A673 (cell line): ENCODE results near the gene PTMS. TPM values are rescaled to one million over a fixed set of nuclear protein-coding genes. Genes with fewer than 3 reads are reported as not detected.

ENCODE experiments used
- BruUV-seq: library from RNA; stranded (reverse); fragments of 400-500 nt; replicated peaks from 2 replicates; lab custom pipeline; 2021; lab: Mats Ljungman, UMichigan
- CTCF ChIA-PET: fragments of 300-600 bp; sonication (Branson Sonifier 250); formaldehyde crosslinking; loops from one replicate; lab custom pipeline; 2022; ENCODE audit warnings: antibody characterized with exemption; lab: Charles Lee
- POLR2A ChIA-PET: fragments of 300-600 bp; sonication (Branson Sonifier 250); formaldehyde crosslinking; loops from one replicate; lab custom pipeline; 2022; ENCODE audit warnings: antibody characterized with exemption; ENCODE audit not compliant: low non-redundant PET; lab: Charles Lee
- DNase-seq: peaks from one replicate; pipeline ENCODE4 v3.0.0-alpha.2; 2015; ENCODE audit warnings: low spot score
- H3K27ac ChIP-seq: fragments of 200-600 bp; sonication (generic); 2 replicates; pipeline ENCODE4 v1.5.1; 2016; ENCODE audit warnings: mixed run types, low read depth, mild to moderate bottlenecking, mixed read lengths, antibody characterized with exemption, low read length; ENCODE audit not compliant: poor library complexity, severe bottlenecking
- H3K27me3 ChIP-seq: fragments of 200-600 bp; sonication (generic); replicated peaks from 2 replicates; pipeline ENCODE4 v1.6.1; 2017; ENCODE audit warnings: mixed run types, low read depth, mild to moderate bottlenecking, mixed read lengths, antibody characterized with exemption, low read length; ENCODE audit not compliant: insufficient read depth, poor library complexity
- H3K36me3 ChIP-seq: fragments of 200-600 bp; sonication (generic); 2 replicates; pipeline ENCODE4 v1.6.1; 2016; ENCODE audit warnings: mixed run types, mild to moderate bottlenecking, mixed read lengths, antibody characterized with exemption, low read length; ENCODE audit not compliant: insufficient read depth, poor library complexity, severe bottlenecking
- H3K4me1 ChIP-seq: fragments of 200-600 bp; sonication (generic); 2 replicates; pipeline ENCODE4 v1.6.1; 2017; ENCODE audit warnings: mixed run types, mild to moderate bottlenecking, mixed read lengths, antibody characterized with exemption, low read length; ENCODE audit not compliant: insufficient read depth, poor library complexity, severe bottlenecking
- H3K4me3 ChIP-seq: fragments of 200-600 bp; sonication (generic); 2 replicates; pipeline ENCODE4 v1.5.1; 2016; ENCODE audit warnings: low read depth, mixed run types, mild to moderate bottlenecking, mixed read lengths, low read length; ENCODE audit not compliant: poor library complexity, severe bottlenecking
- H3K9me3 ChIP-seq: fragments of 200-600 bp; sonication (generic); 2 replicates; pipeline ENCODE4 v1.6.1; 2016; ENCODE audit warnings: mixed run types, low read depth, mild to moderate bottlenecking, mixed read lengths, antibody characterized with exemption, low read length; ENCODE audit not compliant: poor library complexity, severe bottlenecking
- EZH2 ChIP-seq: fragments of 200-600 bp; sonication (generic); IDR thresholded peaks from 2 replicates; pipeline ENCODE4 v1.6.1; 2017; ENCODE audit warnings: borderline replicate concordance, low read depth, mild to moderate bottlenecking, mixed read lengths, antibody characterized with exemption, low read length; ENCODE audit not compliant: poor library complexity, severe bottlenecking
- intact Hi-C: fragments of 100-400 bp; cut with micrococcal nuclease; formaldehyde crosslinking; loops from one replicate; pipeline ENCODE4 v1.10.0; 2022; ENCODE audit not compliant: unreplicated experiment
- total RNA-seq: library from RNA; stranded (reverse); gene quantifications from 2 replicates; pipeline ENCODE4 v1.2.3, GENCODE V29; 2021
- TF ChIP-seq, protein P1 (sequence below): fragments of 300-800, 200-600 bp; sonication (generic); conservative IDR thresholded peaks from 2 replicates; pipeline ENCODE4 v1.5.1; 2017; ENCODE audit warnings: low read depth, mild to moderate bottlenecking, antibody characterized with exemption, low read length, moderate library complexity, mixed read lengths

The PTMS gene
- total RNA-seq, 1 experiment from 2014 or later = 620 TPM

DNA sequence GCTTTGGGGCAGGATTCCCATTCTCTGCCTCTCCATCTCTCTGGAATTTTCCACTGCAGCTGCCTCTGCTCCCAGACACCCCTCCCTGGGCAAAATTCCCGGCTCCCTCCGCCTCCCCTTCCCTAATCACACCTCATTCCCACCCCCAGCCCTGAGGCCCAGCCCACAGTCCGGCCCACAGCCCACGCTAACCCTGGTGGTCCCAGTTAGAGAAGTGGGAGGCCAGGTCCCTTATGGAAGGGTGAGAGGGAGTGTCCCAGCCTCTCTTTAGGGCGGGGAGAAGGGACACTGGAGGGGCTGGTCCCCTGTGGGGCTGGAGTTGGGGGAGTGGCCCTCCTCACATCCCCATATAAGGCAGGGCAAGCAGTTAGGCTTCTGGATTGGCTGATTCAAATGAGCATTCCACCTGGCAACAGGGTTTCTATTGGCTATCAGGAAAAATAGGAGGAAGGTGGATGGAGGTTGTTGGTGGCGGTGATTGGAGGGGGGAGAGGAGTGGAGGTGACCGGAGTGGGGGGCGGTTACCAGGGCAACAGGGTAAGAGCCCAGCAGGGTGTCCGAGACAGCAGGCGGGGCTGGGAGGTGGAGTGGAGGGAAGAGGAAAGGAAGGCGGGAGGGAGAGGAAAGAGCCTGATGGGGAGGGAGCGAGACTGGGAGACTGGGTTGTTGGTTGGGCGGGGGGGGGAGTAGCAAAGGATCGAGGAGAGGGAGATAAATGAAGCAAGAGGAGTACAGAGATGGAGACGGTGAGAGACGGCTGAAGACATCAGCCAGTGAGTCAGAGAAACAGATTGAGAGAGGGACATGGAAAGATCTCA is 1.9 kb upstream of the PTMS start:
- TF ChIP-seq, protein P1, sequence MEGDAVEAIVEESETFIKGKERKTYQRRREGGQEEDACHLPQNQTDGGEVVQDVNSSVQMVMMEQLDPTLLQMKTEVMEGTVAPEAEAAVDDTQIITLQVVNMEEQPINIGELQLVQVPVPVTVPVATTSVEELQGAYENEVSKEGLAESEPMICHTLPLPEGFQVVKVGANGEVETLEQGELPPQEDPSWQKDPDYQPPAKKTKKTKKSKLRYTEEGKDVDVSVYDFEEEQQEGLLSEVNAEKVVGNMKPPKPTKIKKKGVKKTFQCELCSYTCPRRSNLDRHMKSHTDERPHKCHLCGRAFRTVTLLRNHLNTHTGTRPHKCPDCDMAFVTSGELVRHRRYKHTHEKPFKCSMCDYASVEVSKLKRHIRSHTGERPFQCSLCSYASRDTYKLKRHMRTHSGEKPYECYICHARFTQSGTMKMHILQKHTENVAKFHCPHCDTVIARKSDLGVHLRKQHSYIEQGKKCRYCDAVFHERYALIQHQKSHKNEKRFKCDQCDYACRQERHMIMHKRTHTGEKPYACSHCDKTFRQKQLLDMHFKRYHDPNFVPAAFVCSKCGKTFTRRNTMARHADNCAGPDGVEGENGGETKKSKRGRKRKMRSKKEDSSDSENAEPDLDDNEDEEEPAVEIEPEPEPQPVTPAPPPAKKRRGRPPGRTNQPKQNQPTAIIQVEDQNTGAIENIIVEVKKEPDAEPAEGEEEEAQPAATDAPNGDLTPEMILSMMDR = no peak
- TF ChIP-seq EZH2 = no peak
- intact Hi-C loops = loop anchor here (1.0 to 10.0 kb wide), 2 partner anchors 40 to 201 kb away; partner anchors contain the start of gene COPS7A
- BruUV-seq = no TSS peak
- Histone ChIP-seq H3K27ac (peak overlapping the region; percentile 89), H3K36me3 (peaks cover under 1% of the 10 kb centered on the region), H3K4me1 (peaks cover 36% of the 10 kb centered on the region), H3K4me3 (peak overlapping the region; percentile 97), H3K27me3 (no peaks in the 10 kb centered on the region), H3K9me3 (no peaks in the 10 kb centered on the region)
- DNase-seq = peak; percentile 100
- POLR2A ChIA-PET = no interaction called here
- CTCF ChIA-PET = interaction anchor here (0.7 kb wide), 1 partner anchor 11 kb away, joined by 3 read pairs; the partner anchor contains the start of gene MLF2

DNA sequence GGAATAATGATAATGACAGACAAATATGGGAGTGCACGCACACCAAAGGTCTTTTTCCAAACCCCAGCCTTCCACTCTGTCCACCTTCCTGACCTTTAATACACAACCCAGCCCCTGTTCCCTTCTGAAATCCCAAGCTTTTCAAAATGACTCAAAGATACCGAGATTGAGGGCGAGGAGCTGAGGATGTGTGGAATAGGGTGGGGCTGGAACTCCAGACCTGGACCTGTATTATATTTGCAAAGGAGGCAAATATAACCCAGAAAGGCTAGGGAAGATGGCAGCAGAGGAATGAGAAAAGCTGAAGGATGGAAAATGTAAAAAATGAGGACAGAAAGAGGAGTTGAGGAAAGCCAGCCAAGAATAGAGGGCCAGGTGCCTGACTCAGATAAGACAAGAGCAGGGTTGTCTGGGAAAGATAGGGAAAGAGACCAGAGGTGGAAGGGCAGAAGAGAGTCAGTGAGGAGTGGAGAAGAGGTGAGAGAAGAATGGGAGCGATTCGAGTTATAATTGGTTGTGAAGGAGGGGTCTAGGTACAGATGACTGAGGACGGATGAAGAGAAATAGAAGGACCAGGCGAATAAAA is 1.0 kb upstream of the PTMS start:
- peak overlapping the region; percentile 97 for H3K4me3 ChIP-seq
- ChIA-PET POLR2A (interaction anchor here (0.6 to 1.2 kb wide), 2 partner anchors 12 to 35 kb away, joined by 3 to 6 read pairs; partner anchors contain the start of gene MLF2), CTCF (interaction anchor here (2.0 kb wide), 1 partner anchor 12 kb away, joined by 21 read pairs; the partner anchor contains the start of gene MLF2)
- H3K4me1 ChIP-seq = peaks cover 40% of the 10 kb centered on the region
- H3K27ac ChIP-seq = peak overlapping the region; percentile 88
- TF ChIP-seq, protein P1 = no peak
- TF ChIP-seq EZH2 = no peak
- H3K9me3 ChIP-seq = no peaks in the 10 kb centered on the region
- peaks cover 10% of the 10 kb centered on the region for H3K36me3 ChIP-seq
- no TSS peak for BruUV-seq
- DNase-seq = no peak
- H3K27me3 ChIP-seq = no peaks in the 10 kb centered on the region
- intact Hi-C loops = loop anchor here (5.0 to 10.0 kb wide), 2 partner anchors 62 to 200 kb away; partner anchors contain the start of gene P3H3

DNA sequence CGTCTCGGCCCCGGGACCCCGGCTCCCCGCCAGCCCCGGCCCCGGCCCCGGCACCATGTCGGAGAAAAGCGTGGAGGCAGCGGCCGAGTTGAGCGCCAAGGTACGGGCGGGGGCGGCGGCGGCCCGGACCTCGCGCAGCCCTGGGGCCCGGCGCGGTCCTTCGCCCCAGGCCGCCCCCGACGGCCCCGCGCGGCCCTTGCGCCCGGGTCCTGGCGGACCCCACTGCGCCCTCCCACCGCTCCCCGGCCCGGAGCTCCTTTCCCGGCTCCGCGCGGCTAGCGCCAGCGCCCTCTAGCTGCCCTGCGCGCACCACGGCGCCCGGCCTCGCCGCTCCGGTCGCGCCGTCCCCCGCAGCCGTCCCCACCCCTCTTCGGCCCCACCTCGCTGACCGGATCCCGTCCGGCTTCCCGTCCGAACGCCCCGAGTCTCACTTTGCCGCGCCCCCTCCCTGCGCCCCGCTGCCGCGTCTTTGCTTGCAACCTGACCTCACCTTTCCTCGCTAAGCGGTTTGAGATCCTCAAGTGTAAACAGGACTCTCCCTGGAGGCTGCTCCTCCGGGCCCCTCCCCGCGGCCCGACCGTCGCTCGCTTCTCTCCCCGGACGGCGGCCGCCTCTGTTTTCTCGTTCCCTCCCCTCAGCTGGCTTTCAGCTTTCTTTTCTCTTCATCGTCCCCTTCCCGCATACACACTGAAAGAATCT is 637 bp downstream of the PTMS start:
- peaks cover 40% of the 10 kb centered on the region for H3K4me1 ChIP-seq
- no peaks in the 10 kb centered on the region for H3K9me3 ChIP-seq
- ChIA-PET CTCF (interaction anchor here (0.5 to 2.0 kb wide), 8 partner anchors 11 to 342 kb away, joined by 3 to 21 read pairs (median 4); partner anchors contain the start of genes C1RL, CDCA3, MLF2 and USP5), POLR2A (no interaction called here)
- H3K27me3 ChIP-seq = no peaks in the 10 kb centered on the region
- H3K36me3 ChIP-seq = peaks cover 24% of the 10 kb centered on the region
- DNase-seq = peak; percentile 71
- BruUV-seq = no TSS peak
- intact Hi-C loops = loop anchor here (2.0 to 10.0 kb wide), 3 partner anchors 14 to 198 kb away; partner anchors contain the start of genes MLF2 and P3H3
- peak overlapping the region; percentile 88 for H3K27ac ChIP-seq
- no peak for TF ChIP-seq EZH2
- TF ChIP-seq, protein P1 = peak; percentile 53; the same call in 1 of the 2 replicates
- H3K4me3 ChIP-seq = peak overlapping the region; percentile 97
